Smooth muscle cell (in vitro differentiated cells): ENCODE results near the gene LHX2. TPM values are rescaled to one million over a fixed set of nuclear protein-coding genes. Genes with fewer than 3 reads are reported as not detected.

Source experiments
- DNase-seq: peaks from one replicate; lab custom pipeline; 2025; ENCODE audit not compliant: unreplicated experiment; lab: John Stamatoyannopoulos, UW
- H2AFZ ChIP-seq: fragments of 200-600 bp; sonication (generic); 2 replicates; pipeline ENCODE4 v1.6.0; 2016; ENCODE audit warnings: antibody characterized with exemption, low read depth, mild to moderate bottlenecking
- H3F3A ChIP-seq: fragments of 200-600 bp; sonication (generic); 2 replicates; pipeline ENCODE4 v1.6.0; 2017; ENCODE audit warnings: antibody characterized with exemption, low read depth
- H3K27ac ChIP-seq: fragments of 200-600 bp; sonication (generic); 2 replicates; pipeline ENCODE4 v1.5.1; 2016; ENCODE audit warnings: low read depth, mild to moderate bottlenecking
- H3K27me3 ChIP-seq: fragments of 200-600 bp; sonication (generic); 2 replicates; pipeline ENCODE4 v1.6.1; 2016; ENCODE audit warnings: low read depth, mild to moderate bottlenecking
- H3K36me3 ChIP-seq: fragments of 200-600 bp; sonication (generic); 2 replicates; pipeline ENCODE4 v1.5.1; 2016; ENCODE audit warnings: low read depth
- H3K4me1 ChIP-seq: fragments of 200-600 bp; sonication (generic); 2 replicates; pipeline ENCODE4 v1.5.1; 2016; ENCODE audit warnings: low read depth
- H3K4me2 ChIP-seq: fragments of 200-600 bp; sonication (generic); 2 replicates; pipeline ENCODE4 v1.6.0; 2016; ENCODE audit warnings: mild to moderate bottlenecking
- H3K4me3 ChIP-seq: fragments of 200-600 bp; sonication (generic); 2 replicates; pipeline ENCODE4 v1.5.1; 2016; ENCODE audit warnings: mild to moderate bottlenecking
- H3K79me2 ChIP-seq: fragments of 200-600 bp; sonication (generic); 2 replicates; pipeline ENCODE4 v1.6.0; 2016; ENCODE audit warnings: low read depth, mild to moderate bottlenecking
- H3K9ac ChIP-seq: fragments of 200-600 bp; sonication (generic); 2 replicates; pipeline ENCODE4 v1.6.0; 2016; ENCODE audit warnings: low read depth
- H3K9me3 ChIP-seq: fragments of 200-600 bp; sonication (generic); replicated peaks from 2 replicates; pipeline ENCODE4 v1.5.1; 2016; ENCODE audit warnings: low read depth
- H4K20me1 ChIP-seq: fragments of 200-600 bp; sonication (generic); 2 replicates; pipeline ENCODE4 v1.6.0; 2016; ENCODE audit warnings: low read depth
- WGBS: methylation state at CpG from one replicate; pipeline ENCODE4 v1.1.7; 2016; ENCODE audit warnings: low lambda C conversion rate; 5-methylcytosine and 5-hydroxymethylcytosine counted together
- polyA plus RNA-seq: library from polyadenylated mRNA; unstranded; fragments of >200 nt; fragmentation: Nextera tagmentation; extraction: Ambion mirVana; gene quantifications from 2 replicates; pipeline ENCODE4 v1.2.1, GENCODE V29; 2016
- total RNA-seq: library from RNA; depleted of rRNA; stranded (reverse); fragments of >200 nt; gene quantifications from 2 replicates; pipeline ENCODE4 v1.2.3, GENCODE V29; 2014
- TF ChIP-seq, protein P1 (sequence below): fragments of 200-600 bp; sonication (generic); IDR thresholded peaks from 2 replicates; pipeline ENCODE4 v1.5.1; 2017; ENCODE audit warnings: borderline replicate concordance, mild to moderate bottlenecking, antibody characterized with exemption; ENCODE audit not compliant: insufficient read depth, poor library complexity, severe bottlenecking

LHX2 gene
- total and polyA plus RNA-seq, 2 experiments from 2014 or later, result not detected

- TF ChIP-seq, protein P1, sequence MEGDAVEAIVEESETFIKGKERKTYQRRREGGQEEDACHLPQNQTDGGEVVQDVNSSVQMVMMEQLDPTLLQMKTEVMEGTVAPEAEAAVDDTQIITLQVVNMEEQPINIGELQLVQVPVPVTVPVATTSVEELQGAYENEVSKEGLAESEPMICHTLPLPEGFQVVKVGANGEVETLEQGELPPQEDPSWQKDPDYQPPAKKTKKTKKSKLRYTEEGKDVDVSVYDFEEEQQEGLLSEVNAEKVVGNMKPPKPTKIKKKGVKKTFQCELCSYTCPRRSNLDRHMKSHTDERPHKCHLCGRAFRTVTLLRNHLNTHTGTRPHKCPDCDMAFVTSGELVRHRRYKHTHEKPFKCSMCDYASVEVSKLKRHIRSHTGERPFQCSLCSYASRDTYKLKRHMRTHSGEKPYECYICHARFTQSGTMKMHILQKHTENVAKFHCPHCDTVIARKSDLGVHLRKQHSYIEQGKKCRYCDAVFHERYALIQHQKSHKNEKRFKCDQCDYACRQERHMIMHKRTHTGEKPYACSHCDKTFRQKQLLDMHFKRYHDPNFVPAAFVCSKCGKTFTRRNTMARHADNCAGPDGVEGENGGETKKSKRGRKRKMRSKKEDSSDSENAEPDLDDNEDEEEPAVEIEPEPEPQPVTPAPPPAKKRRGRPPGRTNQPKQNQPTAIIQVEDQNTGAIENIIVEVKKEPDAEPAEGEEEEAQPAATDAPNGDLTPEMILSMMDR, result no peak
- Histone ChIP-seq H3K79me2 (no peaks in the 10 kb centered on the region), H3K36me3 (no peaks in the 10 kb centered on the region), H3K9ac (no peak overlapping the region), H3K27ac (no peak overlapping the region), H4K20me1 (no peaks in the 10 kb centered on the region), H3F3A (no peaks in the 10 kb centered on the region), H3K27me3 (peaks cover 41% of the 10 kb centered on the region), H3K4me3 (no peak overlapping the region), H2AFZ (no peak overlapping the region), H3K4me2 (no peak overlapping the region), H3K9me3 (no peaks in the 10 kb centered on the region), H3K4me1 (peaks cover 5% of the 10 kb centered on the region)
- no peak for DNase-seq
- 54% methylated on average over 6 of the region's 6 CpGs for WGBS
Observed at GRCh38 chr9:124038239-124038638, 26.7 kb downstream of the LHX2 start.

GRCh38 chr9:124038790-124039633 lies 27.4 kb downstream of the LHX2 start:
- Histone ChIP-seq H3K79me2 (no peaks in the 10 kb centered on the region), H3K4me2 (no peak overlapping the region), H3K27ac (no peak overlapping the region), H4K20me1 (no peaks in the 10 kb centered on the region), H2AFZ (no peak overlapping the region), H3K4me1 (peaks cover 5% of the 10 kb centered on the region), H3F3A (no peaks in the 10 kb centered on the region), H3K36me3 (no peaks in the 10 kb centered on the region), H3K27me3 (peaks cover 33% of the 10 kb centered on the region), H3K9ac (no peak overlapping the region), H3K9me3 (no peaks in the 10 kb centered on the region), H3K4me3 (no peak overlapping the region)
- 86% methylated on average over 9 of the region's 9 CpGs for WGBS
- DNase-seq, result no peak
- TF ChIP-seq, protein P1, result no peak

- H3K27ac ChIP-seq, result no peak overlapping the region
- peak overlapping the region; percentile 36 for H3K4me3 ChIP-seq
- peaks cover 9% of the 10 kb centered on the region for H3K4me1 ChIP-seq
- no peaks in the 10 kb centered on the region for H4K20me1 ChIP-seq
- no peak overlapping the region for H2AFZ ChIP-seq
- H3K79me2 ChIP-seq, result no peaks in the 10 kb centered on the region
- peaks cover 24% of the 10 kb centered on the region for H3K27me3 ChIP-seq
- TF ChIP-seq, protein P1, result no peak
- H3K36me3 ChIP-seq, result no peaks in the 10 kb centered on the region
- peak overlapping the region; percentile 83 for H3K4me2 ChIP-seq
- DNase-seq, result no peak
- H3K9ac ChIP-seq, result no peak overlapping the region
- no peaks in the 10 kb centered on the region for H3K9me3 ChIP-seq
- H3F3A ChIP-seq, result no peaks in the 10 kb centered on the region
- 43% methylated on average over 19 of the region's 21 CpGs for WGBS
Observed at GRCh38 chr9:124040186-124040931, 28.8 kb downstream of the LHX2 start.
